GM19328 (cell line): Measurements from ENCODE around the gene LIMS3.
"Not testable (repeated sequence)": the region's sequence is repeated elsewhere in the genome, so short reads cannot be mapped to it uniquely, and the experiment has no call there.

Experiments used
- ATAC-seq: cut with Tn5 transposase; IDR thresholded peaks from one replicate; pipeline ENCODE4 v1.9.1; 2021; ENCODE audit warnings: mild to moderate bottlenecking, moderate library complexity; ENCODE audit not compliant: unreplicated experiment

LIMS3 gene, protein sequence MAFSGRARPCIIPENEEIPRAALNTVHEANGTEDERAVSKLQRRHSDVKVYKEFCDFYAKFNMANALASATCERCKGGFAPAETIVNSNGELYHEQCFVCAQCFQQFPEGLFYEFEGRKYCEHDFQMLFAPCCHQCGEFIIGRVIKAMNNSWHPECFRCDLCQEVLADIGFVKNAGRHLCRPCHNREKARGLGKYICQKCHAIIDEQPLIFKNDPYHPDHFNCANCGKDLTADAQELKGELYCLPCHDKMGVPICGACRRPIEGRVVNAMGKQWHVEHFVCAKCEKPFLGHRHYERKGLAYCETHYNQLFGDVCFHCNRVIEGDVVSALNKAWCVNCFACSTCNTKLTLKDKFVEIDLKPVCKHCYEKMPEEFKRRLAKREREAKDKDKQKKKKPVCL

DNA sequence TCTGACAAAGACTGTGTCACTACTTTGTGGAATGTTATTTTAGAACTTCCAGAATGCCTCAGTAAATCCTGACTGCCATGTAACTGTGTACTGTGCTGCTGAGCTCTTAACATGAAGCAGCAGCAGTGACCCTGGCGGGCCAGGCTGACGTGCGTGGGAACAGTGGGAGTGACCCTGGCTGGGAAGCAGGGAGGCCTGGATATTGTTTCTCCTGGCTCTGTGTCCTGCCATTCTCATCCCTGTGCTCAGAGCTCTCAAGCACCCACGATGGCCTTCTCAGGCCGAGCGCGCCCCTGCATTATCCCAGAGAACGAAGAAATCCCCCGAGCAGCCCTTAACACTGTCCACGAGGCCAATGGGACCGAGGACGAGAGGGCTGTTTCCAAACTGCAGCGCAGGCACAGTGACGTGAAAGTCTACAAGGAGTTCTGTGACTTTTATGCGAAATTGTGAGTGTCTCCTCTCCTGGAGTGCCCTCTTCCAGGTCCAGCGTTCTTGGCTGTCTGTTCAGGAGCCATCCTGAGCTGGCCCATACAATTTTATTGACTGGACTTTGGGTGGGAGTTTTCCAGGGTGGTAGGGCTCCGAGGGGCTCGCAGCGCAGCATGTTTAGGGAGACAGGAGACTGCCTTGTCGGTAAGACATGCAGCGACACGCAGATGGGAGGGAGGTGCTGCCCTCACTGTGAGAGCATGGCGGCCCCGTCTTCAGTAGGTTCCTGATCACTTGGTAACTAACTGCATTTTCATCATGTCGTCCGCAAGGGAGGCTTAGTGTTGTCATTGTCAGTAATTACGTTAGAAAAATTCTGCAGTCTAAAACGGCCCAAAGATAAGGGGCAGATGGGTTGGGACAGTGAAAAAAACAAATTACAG lies at the start of gene LIMS3:
Gene LIMS3, plus strand, starts transcription at position 227 of the 875 bp plus-strand sequence. Its CDS starts 41 bp downstream, at position 268.
- ATAC-seq, result not testable (repeated sequence)

DNA sequence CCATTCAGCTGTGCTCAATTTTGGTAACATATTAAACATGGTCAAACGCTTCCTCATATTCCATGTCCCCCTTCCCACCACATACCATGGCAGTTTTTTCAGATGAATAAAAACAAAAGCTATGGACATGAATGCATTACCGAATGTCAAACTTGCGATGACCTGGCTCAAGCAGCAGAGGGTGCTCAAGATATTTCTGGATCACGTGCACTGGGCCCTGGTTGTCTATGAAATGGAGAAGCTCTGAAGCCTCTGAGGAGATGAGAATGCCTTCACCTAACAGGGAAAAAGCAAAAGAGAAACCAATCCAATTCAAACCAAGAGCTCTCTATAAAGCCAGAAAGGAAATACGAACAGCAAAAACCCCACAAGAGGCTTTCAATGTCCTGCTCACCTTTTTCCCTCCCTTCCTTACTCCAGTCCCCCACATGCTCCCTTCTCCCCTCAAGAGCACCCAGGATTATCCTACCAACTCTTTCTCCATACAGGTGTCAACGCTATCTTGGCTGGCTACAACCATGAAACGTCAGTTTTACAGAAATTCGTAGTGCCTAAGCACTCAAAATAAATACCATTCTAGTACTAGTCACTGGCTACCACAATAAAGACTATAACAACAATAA lies 27.2 kb upstream of the LIMS3 start:
- not testable (repeated sequence) for ATAC-seq

DNA sequence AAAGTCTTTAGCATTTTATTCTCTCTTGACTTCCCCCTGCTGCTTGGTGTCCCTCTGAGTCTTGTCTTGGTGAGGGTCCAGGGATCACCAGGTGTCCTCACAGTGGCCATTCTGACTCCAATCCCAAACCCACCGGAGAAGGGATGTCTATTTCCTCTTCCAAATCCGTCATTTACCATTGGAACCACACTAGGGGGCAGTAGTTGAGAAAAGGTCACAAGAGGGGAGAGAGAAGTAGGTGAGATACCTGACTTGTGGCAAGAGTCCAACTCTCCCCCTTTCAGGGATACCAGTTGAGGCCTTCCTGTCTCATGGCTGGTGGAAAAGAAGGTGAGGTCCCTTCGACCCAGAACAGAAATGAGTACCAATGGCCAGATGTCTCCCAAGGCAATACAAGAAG lies 21.9 kb upstream of the LIMS3 start:
- not testable (repeated sequence) for ATAC-seq

DNA sequence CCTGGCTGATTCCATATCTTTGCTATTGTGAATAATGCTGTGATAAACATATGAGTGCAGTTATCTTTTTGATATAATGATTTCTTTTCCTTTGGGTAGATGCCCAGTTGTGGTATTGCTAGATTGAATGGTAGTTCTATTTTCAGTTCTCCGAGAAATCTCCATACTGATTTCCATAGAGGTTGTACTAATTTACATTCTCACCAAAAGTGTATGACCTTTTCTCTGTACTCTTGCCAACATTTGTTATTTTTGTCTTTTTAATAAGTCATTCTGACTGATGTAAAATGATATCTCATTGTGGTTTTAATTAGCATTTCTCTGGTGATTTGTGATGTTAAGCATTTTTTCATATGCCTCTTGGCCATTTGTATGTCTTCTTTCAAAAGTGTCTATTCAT lies 16.4 kb upstream of the LIMS3 start:
- ATAC-seq, result not testable (repeated sequence)

DNA sequence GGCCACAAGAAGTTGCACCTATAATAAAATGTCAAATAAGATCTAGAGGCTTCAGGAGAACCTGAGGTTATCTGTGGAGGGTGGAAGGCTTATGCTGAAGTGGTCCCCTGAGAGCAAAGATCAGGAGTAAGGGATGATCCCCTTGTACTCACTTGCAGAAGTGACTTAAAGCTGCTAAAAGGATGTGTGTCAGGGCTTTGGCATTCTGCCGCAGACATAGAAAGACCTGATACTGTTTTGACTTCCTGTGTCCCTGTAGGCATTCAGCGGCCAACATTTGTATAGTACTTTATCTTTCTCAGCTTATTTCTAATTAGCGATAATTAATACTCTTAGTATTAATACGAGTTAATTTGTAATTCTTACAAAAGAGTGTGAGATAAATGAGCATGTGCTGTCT lies 10.1 kb upstream of the LIMS3 start:
- not testable (repeated sequence) for ATAC-seq

DNA sequence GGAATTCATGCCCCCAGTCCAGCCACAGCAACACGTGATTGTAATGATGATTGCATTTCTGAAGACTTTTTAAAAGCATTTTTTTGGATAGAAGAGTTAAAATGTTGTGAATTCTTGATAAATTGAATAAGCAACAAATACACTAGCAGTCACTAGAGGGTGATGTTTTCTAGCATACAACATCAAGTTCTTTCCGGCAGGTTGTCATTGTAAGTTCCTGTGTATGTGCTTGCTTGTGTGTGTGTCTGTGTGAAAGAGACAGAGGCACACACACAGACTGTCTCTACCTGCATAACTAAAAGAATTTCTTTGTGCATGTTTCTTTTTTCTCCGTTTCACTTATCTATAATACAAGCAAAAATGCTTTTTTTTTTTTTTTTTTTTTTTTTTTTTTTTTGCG lies 8.6 kb upstream of the LIMS3 start:
- ATAC-seq, result not testable (repeated sequence)

DNA sequence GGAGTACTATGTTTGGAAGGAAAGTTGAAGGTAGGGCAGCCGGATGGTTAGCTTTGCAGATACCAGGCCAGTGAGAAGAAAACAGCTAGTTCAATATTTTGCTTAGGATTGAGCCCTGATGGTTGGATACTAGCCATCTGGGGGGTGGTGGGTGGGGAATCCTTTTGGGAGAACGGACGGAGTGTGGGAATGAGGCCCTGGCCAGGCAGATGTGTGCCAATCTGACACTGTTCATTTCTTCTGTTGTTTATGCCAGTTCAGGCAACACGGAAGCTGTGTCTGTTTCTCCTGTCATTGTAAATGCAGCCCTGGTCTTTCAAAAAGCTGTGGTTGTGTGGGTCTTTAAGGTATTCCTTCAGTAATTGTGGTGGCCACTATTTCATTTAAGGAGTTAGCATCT lies 7.5 kb upstream of the LIMS3 start:
- ATAC-seq, result not testable (repeated sequence)

DNA sequence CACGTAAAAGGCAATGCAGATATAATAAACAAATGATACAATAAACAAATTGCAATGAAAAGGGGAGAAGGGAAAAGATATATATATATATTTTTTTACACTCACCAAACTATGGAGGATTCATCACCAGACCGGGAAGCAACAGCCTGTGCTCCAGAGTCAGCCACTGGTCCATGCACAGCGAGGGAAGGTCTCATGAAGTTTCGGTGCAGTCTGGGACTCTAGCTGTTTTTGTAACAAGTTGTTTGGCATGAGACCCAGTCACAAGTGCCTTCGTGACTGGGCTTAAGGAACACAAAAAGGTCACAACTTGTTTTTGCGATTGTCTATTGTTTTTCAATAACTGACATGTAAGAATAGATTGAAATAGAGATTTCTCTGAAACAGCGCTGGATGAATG lies 4.8 kb upstream of the LIMS3 start:
- ATAC-seq, result not testable (repeated sequence)

DNA sequence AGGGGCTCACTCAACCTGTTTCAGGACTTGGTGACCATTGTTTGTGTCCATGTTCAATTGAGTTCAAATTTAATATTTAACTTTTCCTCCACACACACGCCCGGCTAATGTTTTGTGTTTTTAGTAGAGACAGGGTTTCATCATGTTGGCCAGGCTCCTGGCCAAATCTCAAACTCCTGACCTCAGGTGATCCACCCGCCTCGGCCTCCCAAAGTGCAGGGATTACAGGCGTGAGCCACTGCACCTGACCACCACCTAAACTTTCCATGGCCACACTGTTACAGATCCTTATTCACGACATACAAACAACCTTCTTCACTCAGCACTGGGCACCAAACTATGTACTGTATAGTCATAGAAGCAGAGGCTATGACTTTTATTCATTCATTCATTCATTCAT lies 4.3 kb upstream of the LIMS3 start:
- not testable (repeated sequence) for ATAC-seq

DNA sequence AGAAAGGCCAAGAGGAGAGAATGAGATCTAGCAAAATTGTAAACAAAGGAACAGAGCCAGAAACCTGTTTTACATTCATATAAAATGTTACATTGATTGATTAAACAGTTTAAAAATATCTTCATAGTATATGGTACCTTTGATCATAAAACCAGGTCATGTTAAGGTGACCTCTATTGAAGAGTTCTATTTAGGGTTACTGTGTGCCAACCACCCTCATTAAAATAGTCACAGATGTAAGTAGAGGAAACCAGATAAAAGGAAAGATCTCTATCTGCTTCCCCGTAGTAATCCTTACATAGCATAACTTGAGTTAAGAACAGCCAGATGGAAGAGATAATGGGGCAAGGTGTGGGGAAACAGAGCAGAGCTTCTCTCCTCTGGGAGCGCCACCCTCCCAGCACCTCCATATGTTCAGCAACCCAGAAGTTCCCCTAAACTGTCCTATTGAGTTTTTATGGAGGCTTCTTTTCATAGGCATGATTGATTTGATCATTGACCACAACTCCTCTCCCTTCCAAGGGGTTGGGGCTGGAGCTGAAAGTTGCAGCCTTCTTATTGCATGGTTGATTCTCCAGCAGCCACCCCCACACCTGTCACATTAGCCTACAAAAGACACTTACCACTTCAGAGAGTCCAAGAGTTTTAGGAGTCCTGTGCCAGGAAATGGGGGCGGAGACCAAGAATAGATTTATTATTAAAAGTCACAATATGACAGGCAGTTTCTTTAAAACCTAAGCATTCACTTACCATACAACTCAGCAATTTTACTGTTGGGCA lies 3.2 kb upstream of the LIMS3 start:
- ATAC-seq, result not testable (repeated sequence)

DNA sequence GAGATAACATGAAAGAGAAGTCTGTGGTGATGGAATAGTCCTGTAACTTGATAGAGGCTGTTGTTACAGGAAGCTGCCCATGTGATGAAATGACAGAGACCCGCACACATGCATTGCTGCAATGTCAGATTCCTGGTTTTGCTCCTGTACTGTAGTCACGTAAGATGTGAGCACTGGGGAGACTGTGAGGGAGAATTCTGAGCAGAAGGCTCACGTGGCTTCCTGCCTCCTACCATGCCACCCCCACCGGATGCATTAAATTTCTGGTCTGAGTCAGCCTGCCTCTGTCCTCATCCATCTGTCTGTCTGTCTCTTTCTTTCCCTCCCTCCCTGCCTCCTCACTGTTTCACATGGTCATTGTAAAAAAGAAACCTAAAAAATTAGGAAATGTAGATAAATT lies 2.3 kb upstream of the LIMS3 start:
- ATAC-seq, result peak; percentile 91

DNA sequence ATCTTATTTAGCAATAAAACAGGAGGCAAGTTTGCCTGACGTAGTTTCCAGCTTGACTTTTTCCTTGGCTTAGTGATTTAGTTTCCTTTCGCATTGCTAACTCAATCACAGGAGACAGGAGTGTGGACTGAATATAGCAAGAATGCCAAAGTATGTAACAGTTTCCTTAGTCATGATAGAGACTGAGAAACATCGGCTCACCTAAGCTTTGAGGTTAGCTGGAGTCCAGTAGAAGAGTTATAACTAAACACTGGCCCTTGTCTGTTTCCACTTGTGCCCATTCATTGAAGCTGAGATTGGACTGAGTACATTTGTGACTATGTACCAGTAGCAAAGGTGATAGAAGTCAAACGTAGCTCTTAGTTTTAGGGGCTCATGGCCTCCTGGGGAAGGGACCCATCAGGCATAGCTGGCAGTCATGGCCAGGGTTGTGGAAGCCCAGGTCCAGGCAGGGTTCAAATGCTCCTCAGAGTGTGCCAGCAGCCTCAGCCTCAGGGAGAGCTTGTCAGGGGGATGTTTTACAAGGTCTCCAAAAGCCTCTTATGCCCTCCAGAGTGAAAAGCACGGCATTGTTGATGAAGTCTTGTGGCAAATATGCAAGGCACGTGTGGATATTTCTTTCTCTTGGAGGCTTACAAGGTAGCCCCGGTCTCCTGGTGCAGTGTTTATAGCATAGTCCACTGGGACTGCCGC lies 573 bp upstream of the LIMS3 start:
- not testable (repeated sequence) for ATAC-seq

DNA sequence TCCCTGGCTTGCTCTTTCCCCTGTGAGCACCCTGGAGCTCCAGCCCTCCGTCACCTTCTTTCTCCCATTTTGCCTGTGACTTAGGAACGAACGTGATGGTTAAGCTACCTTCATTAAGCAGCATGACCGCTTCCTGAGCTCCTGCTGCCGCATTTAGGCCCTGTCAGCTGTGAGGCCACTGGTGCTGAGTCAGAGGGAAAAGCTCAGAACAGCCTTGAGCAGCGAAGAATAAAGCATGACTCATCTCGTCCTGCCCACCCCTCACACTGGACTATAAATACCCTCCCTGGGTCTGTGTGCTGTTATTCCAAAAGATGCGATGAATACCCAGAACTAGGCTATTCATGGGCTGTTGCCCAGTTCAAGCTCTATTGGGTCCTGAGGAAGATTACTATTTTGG lies 7.3 kb downstream of the LIMS3 start:
- peak; percentile 77 for ATAC-seq

DNA sequence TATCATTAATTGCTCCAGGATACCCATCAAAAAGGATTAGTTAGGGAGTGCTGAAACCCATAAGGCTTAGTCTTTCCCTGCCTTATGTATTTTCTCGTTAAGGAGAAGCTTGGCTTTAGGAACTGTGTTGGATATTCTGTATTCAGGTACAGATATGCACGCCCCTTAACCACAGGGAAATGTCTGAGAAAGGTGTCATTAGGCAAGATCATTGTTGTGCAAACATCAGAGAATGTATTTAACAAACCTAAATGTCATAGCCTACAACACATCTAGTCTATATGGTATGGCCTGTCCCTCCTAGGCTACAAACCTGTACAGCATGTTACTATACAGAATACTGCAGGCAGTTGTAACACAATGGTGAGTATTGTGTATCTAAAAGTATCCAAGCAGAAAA lies 10.1 kb downstream of the LIMS3 start:
- not testable (repeated sequence) for ATAC-seq

DNA sequence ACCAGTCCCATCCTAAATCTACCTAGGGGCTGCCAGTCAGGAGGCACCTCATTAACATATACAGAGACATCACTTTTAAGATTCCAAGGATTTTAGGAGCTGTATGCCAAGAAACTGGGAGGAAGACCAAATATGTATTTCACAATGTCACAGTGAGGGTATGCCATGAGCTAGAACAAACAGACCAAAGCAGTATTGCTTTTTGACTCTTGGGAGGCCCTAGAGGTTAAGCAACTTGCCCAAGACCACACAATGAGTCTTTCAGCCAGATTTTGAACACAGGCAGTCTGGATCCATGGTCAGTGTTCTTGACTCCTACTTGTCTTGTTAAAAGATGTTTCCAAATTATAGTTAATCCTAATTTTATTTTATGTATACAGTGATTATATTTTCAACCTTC lies 12.3 kb downstream of the LIMS3 start:
- not testable (repeated sequence) for ATAC-seq

DNA sequence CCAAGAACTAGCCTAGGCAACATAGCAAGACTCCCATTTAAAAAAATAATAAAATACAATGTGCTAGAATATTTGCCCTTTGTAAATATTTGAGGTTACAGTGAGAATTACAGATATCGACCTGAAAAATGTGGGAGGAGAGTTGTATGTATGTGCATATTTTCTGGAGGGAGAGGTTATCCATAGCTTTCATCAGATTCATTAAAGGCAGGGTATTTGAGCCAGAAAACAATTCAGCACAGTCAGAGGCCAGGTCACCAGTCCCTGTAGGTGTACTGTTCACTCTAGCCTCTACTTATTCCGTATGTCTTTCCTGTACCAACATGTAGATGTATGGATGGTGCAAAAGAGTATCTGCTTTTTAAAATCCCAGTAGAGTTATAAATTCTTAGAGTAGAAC lies 15.4 kb downstream of the LIMS3 start:
- not testable (repeated sequence) for ATAC-seq

DNA sequence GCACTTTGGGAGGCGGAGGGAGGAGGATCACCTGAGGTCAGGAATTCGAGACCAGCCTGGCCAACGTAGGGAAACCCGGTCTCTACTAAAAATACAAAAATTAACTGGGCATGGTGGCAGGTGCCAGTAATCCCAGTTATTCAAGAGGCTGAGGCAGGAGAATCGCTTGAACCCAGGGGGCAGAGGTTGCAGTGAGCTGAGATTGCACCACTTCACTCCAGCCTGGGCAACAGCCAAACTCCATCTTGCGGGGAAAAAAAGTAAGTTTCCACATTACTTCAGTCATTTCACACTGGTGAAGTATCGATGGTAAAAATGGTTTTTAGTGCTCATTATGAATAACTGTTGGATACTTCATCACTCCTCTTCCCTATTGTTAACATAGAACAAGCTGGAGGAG lies 16.1 kb downstream of the LIMS3 start:
- not testable (repeated sequence) for ATAC-seq

DNA sequence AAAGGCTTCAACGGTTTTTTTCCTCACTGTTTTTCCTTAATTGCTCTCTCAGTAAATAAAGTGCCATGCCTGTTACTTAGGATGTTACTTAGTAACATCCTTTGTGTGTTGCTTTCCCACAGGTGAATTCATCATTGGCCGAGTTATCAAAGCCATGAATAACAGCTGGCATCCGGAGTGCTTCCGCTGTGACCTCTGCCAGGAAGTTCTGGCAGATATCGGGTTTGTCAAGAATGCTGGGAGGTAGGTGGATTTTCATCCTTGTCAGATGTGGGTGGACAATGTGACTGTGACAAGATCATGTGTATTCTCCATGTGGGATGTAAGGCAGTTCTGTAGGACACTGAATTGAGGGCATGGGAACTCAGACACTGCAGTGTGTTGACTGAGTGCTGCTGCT lies 17.3 kb downstream of the LIMS3 start:
- ATAC-seq, result not testable (repeated sequence)

DNA sequence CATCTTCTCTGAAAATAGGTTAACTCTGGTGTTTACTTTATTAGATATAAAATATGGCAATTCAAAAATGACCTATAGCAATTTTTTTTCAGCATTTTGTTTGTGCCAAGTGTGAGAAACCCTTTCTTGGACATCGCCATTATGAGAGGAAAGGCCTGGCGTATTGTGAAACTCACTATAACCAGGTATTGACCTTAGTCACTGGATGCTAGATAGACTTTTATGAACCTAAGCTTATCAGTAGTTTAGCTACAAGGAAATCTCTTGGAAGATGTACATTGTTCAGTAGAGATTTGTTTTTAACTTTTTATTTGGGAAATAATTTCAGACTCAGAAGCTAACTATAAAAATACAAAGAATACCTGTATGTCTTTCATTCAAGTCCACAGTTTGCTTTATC lies 21.7 kb downstream of the LIMS3 start:
- not testable (repeated sequence) for ATAC-seq
